ENCODE data around the gene BTBD17. TPM values are rescaled to one million over a fixed set of nuclear protein-coding genes. Genes with fewer than 3 reads are reported as not detected.
A peak's percentile ranks its signal among the peaks of the same experiment; 100 is the strongest.

The BTBD17 gene
- total and polyA plus RNA-seq, 2 of the 8 experiments (the other 6 are each of a cell fraction or from before 2014, with no cell fraction given): 7.0 to 14.8 TPM

DNA sequence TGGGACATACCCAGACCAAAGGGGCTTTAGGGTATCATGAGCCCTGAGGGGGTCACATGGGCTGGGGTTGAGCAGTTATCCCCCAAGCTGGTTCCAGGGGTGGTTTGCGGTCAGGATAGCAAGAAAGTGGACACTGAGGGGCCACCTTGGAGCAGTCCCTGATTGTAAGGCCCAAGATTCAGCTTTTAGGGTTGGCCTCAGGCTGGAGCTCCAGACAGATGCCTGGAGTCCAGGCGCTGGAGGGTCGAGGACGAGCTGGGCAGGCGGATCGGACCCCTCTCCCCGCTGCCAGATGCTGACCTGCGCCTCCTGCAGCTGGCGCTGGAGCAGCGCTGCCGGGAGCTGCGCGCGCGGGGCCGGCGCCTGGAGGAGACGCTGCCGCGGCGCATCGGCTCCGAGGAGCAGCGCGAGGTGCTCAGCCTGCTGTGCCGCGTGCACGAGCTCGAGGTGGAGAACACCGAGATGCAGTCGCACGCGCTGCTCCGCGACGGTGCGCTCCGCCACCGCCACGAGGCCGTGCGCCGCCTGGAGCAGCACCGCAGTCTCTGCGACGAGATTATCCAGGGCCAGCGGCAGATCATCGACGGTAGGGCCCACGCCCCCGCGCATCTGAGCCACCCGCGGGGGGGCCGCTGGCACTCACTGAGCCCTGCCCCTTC, 10.0 kb downstream of the BTBD17 start (continued):
- TF ChIP-seq, protein P1, sequence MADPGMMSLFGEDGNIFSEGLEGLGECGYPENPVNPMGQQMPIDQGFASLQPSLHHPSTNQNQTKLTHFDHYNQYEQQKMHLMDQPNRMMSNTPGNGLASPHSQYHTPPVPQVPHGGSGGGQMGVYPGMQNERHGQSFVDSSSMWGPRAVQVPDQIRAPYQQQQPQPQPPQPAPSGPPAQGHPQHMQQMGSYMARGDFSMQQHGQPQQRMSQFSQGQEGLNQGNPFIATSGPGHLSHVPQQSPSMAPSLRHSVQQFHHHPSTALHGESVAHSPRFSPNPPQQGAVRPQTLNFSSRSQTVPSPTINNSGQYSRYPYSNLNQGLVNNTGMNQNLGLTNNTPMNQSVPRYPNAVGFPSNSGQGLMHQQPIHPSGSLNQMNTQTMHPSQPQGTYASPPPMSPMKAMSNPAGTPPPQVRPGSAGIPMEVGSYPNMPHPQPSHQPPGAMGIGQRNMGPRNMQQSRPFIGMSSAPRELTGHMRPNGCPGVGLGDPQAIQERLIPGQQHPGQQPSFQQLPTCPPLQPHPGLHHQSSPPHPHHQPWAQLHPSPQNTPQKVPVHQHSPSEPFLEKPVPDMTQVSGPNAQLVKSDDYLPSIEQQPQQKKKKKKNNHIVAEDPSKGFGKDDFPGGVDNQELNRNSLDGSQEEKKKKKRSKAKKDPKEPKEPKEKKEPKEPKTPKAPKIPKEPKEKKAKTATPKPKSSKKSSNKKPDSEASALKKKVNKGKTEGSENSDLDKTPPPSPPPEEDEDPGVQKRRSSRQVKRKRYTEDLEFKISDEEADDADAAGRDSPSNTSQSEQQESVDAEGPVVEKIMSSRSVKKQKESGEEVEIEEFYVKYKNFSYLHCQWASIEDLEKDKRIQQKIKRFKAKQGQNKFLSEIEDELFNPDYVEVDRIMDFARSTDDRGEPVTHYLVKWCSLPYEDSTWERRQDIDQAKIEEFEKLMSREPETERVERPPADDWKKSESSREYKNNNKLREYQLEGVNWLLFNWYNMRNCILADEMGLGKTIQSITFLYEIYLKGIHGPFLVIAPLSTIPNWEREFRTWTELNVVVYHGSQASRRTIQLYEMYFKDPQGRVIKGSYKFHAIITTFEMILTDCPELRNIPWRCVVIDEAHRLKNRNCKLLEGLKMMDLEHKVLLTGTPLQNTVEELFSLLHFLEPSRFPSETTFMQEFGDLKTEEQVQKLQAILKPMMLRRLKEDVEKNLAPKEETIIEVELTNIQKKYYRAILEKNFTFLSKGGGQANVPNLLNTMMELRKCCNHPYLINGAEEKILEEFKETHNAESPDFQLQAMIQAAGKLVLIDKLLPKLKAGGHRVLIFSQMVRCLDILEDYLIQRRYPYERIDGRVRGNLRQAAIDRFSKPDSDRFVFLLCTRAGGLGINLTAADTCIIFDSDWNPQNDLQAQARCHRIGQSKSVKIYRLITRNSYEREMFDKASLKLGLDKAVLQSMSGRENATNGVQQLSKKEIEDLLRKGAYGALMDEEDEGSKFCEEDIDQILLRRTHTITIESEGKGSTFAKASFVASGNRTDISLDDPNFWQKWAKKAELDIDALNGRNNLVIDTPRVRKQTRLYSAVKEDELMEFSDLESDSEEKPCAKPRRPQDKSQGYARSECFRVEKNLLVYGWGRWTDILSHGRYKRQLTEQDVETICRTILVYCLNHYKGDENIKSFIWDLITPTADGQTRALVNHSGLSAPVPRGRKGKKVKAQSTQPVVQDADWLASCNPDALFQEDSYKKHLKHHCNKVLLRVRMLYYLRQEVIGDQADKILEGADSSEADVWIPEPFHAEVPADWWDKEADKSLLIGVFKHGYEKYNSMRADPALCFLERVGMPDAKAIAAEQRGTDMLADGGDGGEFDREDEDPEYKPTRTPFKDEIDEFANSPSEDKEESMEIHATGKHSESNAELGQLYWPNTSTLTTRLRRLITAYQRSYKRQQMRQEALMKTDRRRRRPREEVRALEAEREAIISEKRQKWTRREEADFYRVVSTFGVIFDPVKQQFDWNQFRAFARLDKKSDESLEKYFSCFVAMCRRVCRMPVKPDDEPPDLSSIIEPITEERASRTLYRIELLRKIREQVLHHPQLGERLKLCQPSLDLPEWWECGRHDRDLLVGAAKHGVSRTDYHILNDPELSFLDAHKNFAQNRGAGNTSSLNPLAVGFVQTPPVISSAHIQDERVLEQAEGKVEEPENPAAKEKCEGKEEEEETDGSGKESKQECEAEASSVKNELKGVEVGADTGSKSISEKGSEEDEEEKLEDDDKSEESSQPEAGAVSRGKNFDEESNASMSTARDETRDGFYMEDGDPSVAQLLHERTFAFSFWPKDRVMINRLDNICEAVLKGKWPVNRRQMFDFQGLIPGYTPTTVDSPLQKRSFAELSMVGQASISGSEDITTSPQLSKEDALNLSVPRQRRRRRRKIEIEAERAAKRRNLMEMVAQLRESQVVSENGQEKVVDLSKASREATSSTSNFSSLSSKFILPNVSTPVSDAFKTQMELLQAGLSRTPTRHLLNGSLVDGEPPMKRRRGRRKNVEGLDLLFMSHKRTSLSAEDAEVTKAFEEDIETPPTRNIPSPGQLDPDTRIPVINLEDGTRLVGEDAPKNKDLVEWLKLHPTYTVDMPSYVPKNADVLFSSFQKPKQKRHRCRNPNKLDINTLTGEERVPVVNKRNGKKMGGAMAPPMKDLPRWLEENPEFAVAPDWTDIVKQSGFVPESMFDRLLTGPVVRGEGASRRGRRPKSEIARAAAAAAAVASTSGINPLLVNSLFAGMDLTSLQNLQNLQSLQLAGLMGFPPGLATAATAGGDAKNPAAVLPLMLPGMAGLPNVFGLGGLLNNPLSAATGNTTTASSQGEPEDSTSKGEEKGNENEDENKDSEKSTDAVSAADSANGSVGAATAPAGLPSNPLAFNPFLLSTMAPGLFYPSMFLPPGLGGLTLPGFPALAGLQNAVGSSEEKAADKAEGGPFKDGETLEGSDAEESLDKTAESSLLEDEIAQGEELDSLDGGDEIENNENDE (IDR thresholded peaks at IDR 0.05; ENCODE audit: insufficient replicate concordance, low read length): no peak
- TF ChIP-seq, protein P2, sequence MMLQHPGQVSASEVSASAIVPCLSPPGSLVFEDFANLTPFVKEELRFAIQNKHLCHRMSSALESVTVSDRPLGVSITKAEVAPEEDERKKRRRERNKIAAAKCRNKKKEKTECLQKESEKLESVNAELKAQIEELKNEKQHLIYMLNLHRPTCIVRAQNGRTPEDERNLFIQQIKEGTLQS (IDR thresholded peaks at IDR 0.05; ENCODE audit: insufficient read depth, low read depth, low read length): no peak
- no peak for TF ChIP-seq CHD2 (IDR thresholded peaks at IDR 0.05; ENCODE audit: low read length)
- TF ChIP-seq, protein P3, sequence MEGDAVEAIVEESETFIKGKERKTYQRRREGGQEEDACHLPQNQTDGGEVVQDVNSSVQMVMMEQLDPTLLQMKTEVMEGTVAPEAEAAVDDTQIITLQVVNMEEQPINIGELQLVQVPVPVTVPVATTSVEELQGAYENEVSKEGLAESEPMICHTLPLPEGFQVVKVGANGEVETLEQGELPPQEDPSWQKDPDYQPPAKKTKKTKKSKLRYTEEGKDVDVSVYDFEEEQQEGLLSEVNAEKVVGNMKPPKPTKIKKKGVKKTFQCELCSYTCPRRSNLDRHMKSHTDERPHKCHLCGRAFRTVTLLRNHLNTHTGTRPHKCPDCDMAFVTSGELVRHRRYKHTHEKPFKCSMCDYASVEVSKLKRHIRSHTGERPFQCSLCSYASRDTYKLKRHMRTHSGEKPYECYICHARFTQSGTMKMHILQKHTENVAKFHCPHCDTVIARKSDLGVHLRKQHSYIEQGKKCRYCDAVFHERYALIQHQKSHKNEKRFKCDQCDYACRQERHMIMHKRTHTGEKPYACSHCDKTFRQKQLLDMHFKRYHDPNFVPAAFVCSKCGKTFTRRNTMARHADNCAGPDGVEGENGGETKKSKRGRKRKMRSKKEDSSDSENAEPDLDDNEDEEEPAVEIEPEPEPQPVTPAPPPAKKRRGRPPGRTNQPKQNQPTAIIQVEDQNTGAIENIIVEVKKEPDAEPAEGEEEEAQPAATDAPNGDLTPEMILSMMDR (IDR thresholded peaks at IDR 0.05; ENCODE audit: control extremely low read depth in 1 of 3, insufficient read depth in 1 of 3, low read depth in 1 of 3, low read length in 3 of 3): peak; percentile 70 to 94 (median 75)
- TF ChIP-seq HDAC2 (IDR thresholded peaks at IDR 0.05; ENCODE audit: borderline replicate concordance in 1 of 2, low read depth in 2 of 2, low read length in 2 of 2): 0 out of 4 replicates have a peak, but pooled peaks of 1 of the 2 experiments have one; percentile 75
- 0 out of 2 replicates have a peak, but pooled peaks have one; percentile 9 for TF ChIP-seq SRF (IDR thresholded peaks at IDR 0.05; ENCODE audit: low read depth, low read length)
